Stimulated activated CD4-positive, alpha-beta T cell treated with anti-CD3 and anti-CD28 coated beads, Interleukin-4, amount 100 ng/mL, for 1 hour (primary cell): Measurements from ENCODE around the gene PRDM16.

ENCODE experiments used
- DNase-seq: peaks from one replicate; pipeline ENCODE4 v3.0.0-alpha.2; 2020

Gene PRDM16

DNA sequence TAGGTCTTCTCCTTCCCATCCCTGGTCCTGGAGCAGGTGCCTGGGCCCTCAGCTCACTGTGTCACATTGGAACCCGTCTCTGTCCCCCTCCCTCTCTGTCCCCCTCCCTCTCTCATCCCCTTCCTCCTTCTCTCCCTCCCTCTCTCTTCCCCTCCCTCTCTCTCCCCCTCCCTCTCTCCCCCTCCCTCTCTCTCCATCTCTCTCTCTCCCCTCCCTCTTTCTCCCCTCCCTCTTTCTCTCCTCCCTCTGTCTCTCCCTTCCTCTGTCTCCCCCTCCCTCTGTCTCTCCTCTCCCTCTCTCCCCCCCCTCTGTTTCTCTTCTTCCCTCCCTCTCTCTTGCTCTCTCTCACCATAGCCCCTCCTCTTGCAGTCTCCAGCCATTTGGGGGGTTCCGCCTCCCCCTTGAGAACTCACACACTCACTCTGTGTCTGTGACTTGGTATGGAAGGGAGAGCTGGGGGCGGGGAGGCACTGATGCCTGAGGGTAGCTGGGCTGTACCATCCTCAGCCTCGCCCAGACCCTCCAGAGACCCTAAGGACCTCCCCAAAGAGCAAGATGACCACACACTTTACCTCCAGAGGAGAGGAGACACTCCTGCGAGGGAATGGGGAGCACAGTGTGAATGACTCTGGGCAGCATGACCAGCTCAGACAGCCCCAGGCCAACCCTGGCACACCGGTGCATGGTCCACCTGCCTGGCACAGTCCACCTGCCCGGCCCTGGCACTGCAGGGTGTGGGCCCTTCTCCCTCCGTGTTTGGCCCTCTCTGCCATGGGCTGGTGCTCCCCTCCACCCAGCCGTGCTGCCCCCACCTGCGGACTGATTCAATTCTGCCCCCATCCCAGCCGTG is 282.7 kb downstream of the PRDM16 start:
- no peak for DNase-seq

DNA sequence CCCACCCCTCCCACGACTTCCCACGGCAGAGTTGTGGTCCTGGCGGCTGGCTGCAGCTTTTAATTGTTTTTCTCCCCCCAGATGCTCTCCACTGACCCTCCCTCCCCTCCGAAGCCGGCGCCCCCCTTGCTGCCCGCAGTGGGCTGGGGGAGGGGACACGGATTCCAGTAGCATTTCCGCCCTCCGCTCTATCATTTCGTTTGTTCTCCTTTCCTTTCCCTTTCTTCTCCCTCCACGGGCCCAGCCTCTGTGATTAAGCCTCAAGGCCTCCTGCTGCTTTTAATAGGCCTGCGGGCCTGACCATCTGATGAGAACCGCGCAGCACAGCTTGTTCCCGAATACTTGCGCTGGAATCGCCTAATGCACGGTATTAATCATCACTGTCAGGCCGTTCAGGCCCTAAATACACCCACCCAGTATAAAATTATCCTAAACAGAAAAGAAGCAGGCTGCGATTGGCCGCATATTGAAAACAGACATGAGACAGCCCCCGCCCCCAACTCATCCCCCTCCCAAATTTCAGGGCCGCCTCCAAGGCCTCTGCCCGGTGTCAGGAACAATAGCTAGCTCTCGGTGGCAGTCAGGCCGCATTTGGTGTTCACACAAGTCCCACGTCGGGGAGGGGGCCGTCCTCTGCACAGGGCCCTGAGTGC is 283.4 kb downstream of the PRDM16 start:
- DNase-seq: no peak

DNA sequence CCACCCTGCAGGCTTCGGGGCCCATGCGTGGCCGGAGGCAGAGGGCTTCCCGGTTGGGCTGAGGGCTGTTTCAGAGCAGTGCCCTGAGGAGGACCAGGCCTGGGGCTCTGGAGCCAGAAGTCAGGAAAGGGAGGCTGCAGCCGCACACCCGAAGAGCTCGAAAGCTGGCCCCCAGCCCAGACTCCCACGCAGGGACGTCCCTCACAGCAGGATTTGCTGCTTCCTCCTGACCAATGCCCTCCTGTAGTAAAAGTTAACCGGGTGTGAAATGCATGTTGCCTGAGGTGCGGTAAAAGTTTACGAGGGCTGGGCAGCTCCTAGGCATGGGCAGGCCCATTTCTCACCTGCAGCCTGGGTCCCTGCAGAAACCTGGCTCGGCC is 283.9 kb downstream of the PRDM16 start:
- DNase-seq: no peak

DNA sequence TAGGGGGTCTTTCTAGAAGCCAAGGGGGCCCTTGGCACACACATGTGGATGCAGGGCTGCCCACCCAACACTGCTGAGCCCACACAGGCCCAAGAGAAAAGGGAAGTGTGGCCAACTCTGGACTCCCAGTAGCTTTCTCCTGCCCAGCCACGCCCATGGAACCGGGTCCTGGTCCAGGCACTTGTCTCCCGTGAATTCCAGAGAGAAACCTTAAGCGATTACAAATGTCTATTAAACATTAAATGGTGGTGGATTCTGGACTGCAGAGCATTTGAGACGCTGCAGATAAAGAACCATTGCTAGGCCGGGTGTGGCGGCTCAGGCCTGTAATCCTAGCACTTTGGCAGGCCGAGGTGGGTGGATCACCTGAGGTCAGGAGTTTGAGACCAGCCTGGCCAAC is 284.9 kb downstream of the PRDM16 start:
- no peak for DNase-seq

DNA sequence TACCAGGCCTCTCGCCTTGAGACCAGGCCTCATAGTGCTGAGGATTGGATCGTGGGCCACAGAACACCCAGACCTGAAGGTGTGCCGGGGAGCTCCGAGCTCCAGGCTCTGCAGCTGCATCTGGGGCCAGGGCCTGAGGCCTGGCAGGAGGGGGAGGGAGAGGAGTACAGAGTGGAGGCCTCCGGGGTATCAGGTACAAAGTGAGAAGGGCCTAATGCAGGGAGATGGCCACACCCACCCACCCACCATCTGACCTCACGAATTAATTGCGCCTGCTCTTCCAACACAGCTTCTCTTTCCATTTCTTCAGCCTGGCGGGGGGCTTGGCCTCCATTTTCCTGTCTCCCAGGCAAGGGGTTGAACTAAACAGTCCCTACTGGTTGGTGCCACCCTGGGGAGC is 286.1 kb downstream of the PRDM16 start:
- no peak for DNase-seq

DNA sequence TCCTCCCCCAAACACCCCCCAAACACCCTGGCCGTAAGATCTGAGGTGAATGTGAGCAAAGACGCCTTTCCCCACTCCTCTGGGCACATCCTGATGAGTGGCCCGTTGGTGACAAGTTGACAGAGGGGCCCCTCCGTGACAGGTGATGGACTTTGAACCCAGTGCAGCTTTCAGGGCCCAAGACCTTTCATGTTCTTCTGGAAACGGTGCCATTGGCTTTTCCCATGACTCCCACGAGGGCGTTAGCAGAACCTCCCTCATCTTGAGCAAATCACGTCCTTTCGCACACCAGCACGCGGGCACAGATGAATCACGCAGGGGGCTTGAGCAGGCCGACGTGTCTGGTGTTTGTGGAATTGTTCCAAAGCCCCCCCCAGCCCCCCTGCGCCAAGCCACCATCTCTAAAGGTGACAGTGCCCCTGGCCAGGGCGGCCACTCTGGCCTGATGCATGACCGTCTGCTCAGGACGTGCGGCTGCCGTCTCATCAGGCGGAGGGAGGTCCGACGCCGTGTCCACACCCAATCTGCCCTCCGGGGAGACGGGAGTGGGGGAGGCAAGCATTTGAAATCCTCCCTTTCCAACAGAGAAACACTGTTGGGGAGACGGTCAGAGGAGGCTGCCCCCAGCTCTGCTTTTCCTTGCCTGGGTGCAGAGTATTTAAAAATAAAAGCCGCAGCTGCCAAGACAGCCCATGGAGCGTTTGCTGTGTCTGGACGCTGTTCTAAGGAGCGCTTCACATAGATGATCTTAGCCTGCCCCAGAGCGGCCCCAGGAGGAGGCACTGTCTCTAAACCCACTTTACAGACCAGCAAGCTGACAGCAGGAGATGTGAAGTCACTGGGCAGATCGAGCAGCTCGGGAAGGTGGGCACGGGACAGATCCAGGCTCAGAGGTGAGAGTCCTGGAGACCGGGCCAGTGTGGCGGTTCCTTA is 287.2 kb downstream of the PRDM16 start:
- DNase-seq: no peak

DNA sequence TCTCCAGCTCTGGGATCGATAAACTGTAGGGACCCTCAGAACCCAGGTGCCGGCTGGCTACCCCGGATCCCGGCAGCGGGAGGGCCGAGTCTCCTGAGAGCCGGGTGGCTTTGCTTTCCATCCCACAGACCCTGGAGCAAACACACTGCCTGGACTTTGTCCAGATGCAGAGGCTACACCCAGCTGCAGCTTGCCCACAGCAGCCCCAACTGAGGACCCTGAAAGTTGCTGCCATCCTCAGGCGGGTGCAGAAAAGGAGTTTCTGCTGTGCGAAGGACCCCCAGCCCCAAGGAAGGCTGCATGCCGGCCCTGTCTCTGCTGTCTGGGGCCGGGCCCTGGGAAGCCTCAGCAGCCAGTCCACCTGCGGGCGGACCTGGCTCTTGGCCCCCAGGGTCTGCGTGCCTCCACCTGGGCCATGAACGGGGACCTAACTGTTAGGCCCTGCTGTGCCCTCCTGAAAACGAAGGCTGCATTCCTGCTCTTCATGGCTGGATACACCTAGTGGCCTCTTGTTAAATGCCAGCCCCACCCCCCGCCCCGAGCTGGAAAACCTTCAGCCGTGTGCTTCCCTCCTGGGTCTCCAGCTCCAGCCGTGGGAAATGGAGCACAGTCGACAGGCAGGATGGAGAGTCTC is 287.9 kb downstream of the PRDM16 start:
- no peak for DNase-seq

DNA sequence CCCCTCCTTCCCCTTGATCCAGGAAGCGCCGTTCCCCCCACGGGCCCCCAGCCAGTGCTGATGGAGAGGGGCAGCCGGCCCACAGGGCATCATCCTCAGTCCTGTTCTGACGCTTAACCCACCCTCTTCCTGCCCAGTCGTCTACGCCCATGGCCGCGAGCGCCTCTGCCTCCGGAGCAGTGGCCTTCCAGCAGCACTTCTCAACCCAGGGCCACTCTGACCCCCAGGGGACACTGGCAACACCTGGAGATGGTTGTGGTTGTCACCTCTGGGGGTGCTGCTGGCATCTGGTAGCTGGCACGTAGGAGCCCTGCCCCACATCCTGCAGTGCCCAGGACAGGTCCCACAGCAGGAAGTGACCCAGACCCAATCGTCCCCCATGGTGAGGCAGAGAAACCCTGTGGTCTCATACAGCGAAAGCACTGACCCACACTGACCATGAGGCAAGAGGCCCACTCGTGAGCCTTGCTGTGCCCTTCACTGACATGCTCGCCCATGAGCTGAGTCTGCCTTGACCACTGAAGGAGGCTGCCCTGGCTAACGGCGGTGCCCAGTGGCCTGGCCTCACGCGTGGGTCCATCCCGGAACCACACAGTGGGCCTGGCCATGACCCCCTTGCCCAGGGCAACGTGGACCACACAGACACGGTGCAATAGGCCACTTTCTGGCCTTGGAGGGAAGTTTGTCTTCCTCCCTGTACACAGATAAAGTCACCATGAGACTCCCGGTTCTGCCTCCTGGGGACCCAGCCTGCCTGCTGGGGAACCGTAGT is 288.7 kb downstream of the PRDM16 start:
- no peak for DNase-seq

DNA sequence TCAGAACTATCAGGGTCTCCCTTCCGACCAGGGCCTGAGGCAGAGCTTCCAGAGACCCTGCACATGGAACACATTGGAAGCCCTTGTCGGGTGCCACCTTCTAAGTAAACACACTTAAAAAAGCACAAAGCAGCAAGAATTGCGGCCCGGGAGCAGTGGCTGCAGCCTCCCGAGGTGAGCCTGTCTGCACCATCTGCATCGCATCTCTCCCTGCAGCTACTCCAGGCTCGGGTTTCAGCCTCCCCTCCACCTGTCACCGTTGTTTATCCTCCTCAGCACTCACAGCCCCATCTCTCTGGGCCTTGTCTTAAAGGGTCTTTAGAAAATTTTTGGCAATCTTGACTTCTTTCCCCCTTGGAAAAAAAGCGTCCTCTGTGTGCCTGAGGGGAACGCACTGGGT is 290.3 kb downstream of the PRDM16 start:
- DNase-seq: no peak

DNA sequence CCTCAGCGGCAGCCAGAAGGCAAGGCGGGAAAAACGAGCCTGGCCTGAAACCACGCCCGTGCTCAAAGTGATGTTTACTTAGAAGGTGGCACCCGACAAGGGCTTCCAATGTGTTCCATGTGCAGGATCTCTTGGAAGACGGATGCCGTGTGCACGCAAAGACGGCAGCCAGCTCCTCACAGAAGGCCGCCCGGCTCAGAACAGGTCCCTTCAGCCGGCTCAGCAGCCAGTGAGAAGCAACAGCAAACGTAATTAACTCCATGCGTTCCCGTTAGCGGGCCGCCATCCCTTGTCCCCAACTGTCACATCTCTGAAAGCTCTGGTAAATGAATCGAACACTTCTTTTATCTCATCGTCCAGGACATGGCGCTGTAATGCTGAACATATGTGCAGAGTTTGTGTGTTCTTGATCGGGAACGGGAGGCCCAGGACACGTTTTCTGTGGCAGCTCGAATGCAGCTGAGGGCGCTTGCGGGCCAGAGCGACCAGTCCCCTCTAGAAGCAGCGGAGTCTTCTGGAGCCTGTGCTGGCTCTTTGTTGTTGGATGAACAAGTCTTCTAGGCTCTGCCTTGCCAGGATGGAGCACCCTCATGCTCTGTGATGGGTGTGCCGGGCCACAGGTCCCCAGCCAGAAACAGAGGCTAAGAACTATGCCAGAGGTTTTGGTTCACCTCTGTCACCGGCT is 290.9 kb downstream of the PRDM16 start:
- no peak for DNase-seq

DNA sequence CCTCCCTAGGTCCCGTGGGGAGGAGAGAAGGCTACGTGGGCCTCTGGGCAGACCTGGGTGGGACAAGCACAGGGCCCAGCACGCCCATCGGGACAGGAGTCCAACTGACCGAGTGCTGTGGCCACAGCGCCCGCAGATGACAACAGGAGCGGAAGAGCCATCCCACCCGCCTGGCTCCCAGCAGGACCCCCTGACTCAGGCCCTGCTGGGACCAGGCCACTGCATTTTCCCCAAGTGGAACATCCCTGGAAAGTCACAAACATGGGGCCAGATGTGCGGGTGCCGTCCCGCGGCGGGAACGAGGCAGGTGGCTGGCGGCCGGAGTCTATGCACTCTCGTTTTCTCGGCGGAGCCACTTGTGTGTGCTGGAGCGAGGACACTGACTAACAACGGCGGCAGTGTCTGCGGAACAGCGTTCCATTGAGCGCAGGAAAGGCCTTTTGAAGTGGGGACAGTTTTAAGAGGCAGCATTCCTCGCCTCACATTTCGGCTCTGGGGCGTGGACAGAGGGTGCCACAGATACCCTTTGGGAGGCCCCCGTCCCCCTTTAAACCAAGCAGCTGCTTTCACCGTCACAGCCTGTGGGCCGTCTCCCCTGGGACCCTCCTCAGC is 291.7 kb downstream of the PRDM16 start:
- DNase-seq: no peak

DNA sequence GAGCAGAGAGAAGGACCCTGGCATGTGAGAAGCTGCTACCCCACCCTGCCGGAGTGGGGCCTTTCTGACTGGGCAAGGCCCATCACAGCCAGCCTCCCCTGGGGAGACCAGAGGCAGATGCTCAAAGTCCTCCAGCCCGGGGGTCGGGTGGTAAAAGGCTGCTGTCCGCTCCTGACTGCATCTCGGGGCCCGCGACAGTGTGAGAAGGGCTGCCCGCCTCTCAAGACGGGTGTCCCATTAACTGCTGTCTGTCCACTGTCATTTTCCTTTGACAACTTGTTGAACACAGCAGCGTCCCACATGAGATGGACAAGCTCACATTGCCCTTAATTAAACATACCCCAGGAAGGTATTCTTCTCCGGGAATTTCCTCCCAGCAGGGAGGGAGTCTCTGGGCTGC is 294.0 kb downstream of the PRDM16 start:
- DNase-seq: no peak

DNA sequence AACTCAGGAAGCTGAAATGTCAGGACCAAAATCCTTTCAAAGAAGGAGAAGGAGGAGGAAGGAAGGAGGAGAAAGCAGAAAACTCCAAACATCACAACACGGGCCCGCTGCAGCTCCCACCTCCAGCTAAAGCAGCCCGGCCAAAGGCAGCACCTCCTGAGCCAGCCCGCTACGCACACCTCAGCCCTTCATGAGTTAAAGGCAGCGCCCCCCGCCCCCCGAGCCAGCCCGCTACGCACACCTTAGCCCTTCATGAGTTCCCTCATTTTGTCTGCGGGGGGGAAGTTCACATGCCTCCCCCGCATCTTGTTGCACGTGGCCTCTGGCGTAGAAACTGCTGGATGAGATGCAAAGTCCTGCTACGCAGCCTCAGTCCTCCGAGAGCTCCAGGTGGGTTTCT is 294.8 kb downstream of the PRDM16 start:
- DNase-seq: no peak

DNA sequence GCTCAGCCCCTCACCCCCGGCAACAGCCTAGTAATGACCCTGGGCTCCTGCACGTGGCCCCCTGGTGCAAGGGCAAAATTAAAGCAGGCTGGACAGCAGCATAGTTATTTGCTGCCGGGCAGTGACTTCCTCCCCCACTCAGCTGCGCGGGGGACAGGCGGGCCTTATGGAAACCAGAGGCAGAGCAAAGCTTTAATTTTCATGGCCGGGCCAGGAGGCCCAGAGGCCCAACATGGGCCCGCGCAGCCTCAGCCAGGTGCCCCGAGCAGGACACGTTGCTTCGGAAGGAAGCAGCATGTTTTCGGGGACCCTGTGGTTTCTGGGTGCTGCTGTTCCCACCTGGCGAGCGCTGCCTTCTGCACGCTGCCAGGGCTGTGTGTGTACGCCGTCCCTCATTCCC is 295.5 kb downstream of the PRDM16 start:
- no peak for DNase-seq

DNA sequence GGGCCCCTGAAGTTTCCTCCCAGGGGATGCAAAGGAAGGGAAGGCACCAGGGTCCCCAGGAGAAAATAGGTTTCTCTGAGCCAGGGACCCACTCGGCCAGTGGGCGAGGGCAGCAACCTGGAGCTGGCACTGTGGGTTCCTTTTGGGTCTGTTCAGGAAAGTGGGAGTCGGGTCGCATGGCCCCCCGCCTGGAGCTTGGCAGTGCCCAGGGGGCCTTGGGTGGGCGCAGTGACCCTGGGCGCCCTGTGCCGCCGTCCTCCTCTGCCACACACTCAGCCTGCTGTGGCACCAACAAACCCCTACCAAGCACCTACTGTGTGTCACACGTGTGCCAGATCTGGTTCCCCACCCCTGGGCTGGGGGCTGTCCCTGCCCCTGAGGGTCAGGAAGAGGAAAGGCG is 296.0 kb downstream of the PRDM16 start:
- no peak for DNase-seq

DNA sequence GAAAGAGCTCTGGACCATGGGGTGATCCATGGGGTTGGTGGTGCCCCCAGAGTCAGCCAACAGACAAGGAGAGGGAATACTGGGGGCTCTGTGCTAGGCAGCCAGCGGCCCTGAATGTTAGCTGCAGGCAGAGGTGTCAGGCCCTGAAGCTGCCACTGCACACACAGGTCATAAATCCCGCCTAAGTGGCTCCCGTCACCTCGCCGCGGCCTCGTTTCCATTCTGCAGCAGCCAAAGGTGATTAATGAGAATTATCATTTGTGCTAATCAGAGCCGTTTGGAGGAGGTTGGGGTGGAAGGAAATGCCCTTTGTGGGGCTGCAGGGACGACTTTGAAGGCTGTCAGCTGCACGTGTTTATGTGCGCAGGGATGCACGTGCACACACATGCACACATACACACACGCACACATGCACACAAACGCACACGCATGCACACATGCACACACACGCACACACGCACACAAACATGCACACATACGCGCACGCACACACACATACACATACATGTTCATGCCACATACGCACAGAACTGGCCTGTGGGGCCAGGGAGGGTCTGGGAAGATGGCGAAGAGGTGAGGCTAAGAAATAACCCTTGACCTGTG is 296.6 kb downstream of the PRDM16 start:
- DNase-seq: no peak

DNA sequence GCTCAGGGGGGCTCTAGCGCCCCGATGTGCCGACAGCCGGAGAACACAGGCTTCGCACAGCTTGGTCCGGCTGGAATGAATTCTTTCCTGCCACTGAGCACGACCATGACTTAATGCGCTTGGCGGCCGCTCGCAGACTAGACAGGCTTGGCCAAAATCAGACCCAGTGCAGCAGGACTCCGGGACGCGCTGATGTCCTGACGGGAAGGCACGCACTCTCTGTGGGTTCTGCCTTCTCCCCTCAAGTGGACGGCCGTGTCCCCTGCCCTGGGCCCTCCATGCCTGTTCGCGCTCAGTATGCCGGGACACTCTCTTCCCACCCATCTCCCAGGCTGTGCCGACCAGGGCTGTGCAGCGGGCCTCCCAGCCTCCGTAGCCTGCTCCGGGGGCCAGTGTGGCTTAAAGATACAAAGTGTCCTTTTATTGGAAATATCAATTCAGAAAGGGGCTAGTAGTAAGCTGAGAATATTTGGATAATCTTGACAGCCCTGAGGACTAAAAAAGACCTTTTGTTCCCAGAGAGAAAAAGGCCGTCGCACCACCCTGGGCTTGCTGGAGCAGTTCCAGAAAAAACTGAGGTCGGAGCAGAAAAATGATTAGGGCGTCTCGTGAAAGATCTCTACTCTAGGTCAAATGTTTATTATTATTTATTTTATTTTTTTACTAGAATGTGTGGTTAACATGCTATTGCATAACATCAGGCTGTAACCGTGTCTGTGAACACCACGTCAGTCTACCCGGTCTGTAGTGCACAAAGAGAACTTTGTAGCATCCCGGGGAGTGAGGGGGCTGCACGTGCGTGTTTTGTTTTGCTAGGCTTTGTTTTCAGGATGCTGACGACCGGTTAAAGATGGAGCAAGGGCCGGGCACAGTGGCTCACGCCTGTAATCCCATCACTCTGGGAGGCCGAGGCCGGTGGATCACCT is 297.4 kb downstream of the PRDM16 start:
- DNase-seq: no peak

DNA sequence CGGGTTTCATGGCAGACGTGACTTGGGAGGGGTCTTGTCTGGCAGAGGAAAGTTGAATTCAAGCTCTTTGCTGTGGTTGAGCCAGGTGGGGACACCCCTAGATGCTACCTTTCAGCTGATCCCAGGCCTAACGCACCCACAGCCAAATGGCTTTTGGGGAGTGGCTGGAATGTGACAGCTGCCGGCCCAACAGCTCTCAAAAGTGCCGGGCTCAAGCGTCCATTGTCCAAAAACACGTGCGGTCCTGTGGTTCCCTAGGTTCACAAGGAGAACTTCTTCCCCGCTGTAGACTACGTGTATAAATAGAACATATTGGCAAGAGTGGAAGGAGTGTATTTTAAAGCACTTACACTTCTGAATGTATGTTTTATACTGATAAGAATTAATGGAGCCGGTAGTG is 298.4 kb downstream of the PRDM16 start:
- DNase-seq: no peak

DNA sequence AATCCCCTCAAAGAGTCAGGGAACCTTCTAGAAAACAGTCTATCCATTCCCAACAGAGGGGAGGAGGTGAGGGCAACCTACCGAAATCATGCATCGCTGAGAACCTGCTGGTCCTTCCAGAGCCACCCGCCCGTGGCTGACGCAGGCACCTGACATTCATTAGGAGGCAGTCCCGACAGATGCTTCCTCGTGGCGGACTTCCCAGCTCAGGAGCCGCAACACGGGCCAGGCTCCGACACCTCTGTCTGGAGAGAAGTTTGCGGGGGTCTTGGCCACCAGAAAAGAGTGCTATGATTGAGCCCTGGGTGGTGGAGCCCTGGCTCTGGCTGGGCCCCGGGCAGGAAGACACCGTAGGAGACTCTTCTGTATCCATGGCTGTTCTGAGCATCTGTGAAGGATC is 299.1 kb downstream of the PRDM16 start:
- no peak for DNase-seq
